A549 (cell line): ENCODE results near the gene CREB5. TPM values are rescaled to one million over a fixed set of nuclear protein-coding genes. Genes with fewer than 3 reads are reported as not detected.

Source experiments
- ATAC-seq, 2 experiments: fragments of 200-7000 bp in 1 of 2; fragments of >200 bp in 1 of 2; cut with Nextera tagmentation in 1 of 2; cut with Tn5 transposase in 1 of 2; 3 replicates each; pipeline versions ENCODE4 v1.8.0 to v1.9.1; 2018 to 2020; ENCODE audit warnings: mild to moderate bottlenecking in 1 of 2, moderate library complexity in 1 of 2
- CTCF ChIA-PET: fragments of 300-600 bp; sonication (Branson Sonifier 250); formaldehyde crosslinking; extraction: SDS; loops from one replicate; lab custom pipeline; 2021; ENCODE audit warnings: antibody characterized with exemption, inconsistent platforms; lab: Yijun Ruan, JAX
- POLR2A ChIA-PET: fragments of 350-600 bp; formaldehyde crosslinking; extraction: SDS; loops from one replicate; lab custom pipeline; 2021; ENCODE audit warnings: antibody characterized with exemption, inconsistent platforms; lab: Yijun Ruan, JAX
- DNase-seq, 2 experiments: peaks; one replicate each; pipeline versions ENCODE4 v3.0.0 to v3.0.0-alpha.2; 2011 to 2016; ENCODE audit warnings: low read depth in 1 of 2, low spot score in 1 of 2
- FAIRE-seq: peaks from 2 replicates; lab custom pipeline; 2011; peaks lifted over from hg19 to GRCh38; lab: Jason Lieb, UNC
- H3K27ac ChIP-seq, 2 experiments: fragments of >200 bp; sonication (Bioruptor Twin); formaldehyde crosslinking; 3 replicates each; pipeline ENCODE4 v1.5.1; 2016 to 2017
- H3K4me1 ChIP-seq: fragments of >200 bp; sonication (Bioruptor Twin); formaldehyde crosslinking; 3 replicates; pipeline ENCODE4 v1.6.1; 2016
- H3K4me2 ChIP-seq: fragments of >200 bp; sonication (Bioruptor Twin); formaldehyde crosslinking; 3 replicates; pipeline ENCODE4 v1.6.1; 2016
- H3K4me3 ChIP-seq: fragments of >200 bp; sonication (Bioruptor Twin); formaldehyde crosslinking; 3 replicates; pipeline ENCODE4 v1.5.1; 2016
- H3K9me3 ChIP-seq: fragments of >200 bp; sonication (Bioruptor Twin); formaldehyde crosslinking; 3 replicates; pipeline ENCODE4 v1.6.1; 2016
- CBX2 ChIP-seq: fragments of 200-600 bp; sonication (generic); IDR thresholded peaks from 2 replicates; pipeline ENCODE4 v1.6.1; 2016; ENCODE audit warnings: low read depth, mild to moderate bottlenecking, borderline replicate concordance
- CEBPB ChIP-seq, 2 experiments: fragments of >200 bp in 1 of 2; sonication (Bioruptor Twin) in 1 of 2; formaldehyde crosslinking in 1 of 2; IDR thresholded peaks; 2 replicates each; pipeline ENCODE4 v1.6.1; 2012 to 2016
- CHD4 ChIP-seq: fragments of 200-600 bp; sonication (generic); IDR thresholded peaks from 2 replicates; pipeline ENCODE4 v1.6.1; 2016; ENCODE audit warnings: antibody characterized with exemption, mild to moderate bottlenecking, borderline replicate concordance
- EHF ChIP-seq: fragments of 250-450 bp; sonication (Bioruptor Pico); IDR thresholded peaks from 2 replicates; pipeline ENCODE4 v1.5.0; 2020; ENCODE audit warnings: mild to moderate bottlenecking
- EP300 ChIP-seq, 2 experiments: fragments of >200 bp; sonication (Bioruptor Twin); formaldehyde crosslinking; IDR thresholded peaks; 2 replicates in 1 of 2; 3 replicates in 1 of 2; pipeline ENCODE4 v1.6.1; 2016 to 2017
- FOSB ChIP-seq: fragments of 250-450 bp; sonication (Bioruptor Pico); IDR thresholded peaks from 2 replicates; pipeline ENCODE4 v1.5.0; 2020; ENCODE audit warnings: mild to moderate bottlenecking, moderate library complexity
- HDAC2 ChIP-seq: fragments of 200-600 bp; sonication (generic); IDR thresholded peaks from 2 replicates; pipeline ENCODE4 v1.6.1; 2016
- HEYL ChIP-seq: fragments of 250-450 bp; sonication (Bioruptor Pico); IDR thresholded peaks from 2 replicates; pipeline ENCODE4 v1.8.0; 2021; ENCODE audit warnings: mild to moderate bottlenecking, moderate library complexity
- HOXB13 ChIP-seq: fragments of 250-450 bp; sonication (Bioruptor Pico); IDR thresholded peaks from 2 replicates; pipeline ENCODE4 v1.5.0; 2020; ENCODE audit warnings: low read depth, mild to moderate bottlenecking, moderate library complexity
- JUN ChIP-seq, 2 experiments: fragments of >200 bp; sonication (Bioruptor Twin); formaldehyde crosslinking; IDR thresholded peaks; 2 replicates in 1 of 2; 3 replicates in 1 of 2; pipeline ENCODE4 v1.6.1; 2016 to 2017
- KDM1A ChIP-seq: fragments of 200-600 bp; sonication (generic); IDR thresholded peaks from 2 replicates; pipeline ENCODE4 v1.6.1; 2016; ENCODE audit warnings: low read depth, mild to moderate bottlenecking
- MAFK ChIP-seq: fragments of 450-650 bp; IDR thresholded peaks from 2 replicates; pipeline ENCODE4 v1.6.1; 2014; ENCODE audit not compliant: partially characterized antibody
- MYC ChIP-seq: IDR thresholded peaks from 2 replicates; pipeline ENCODE4 v1.6.1; 2012; ENCODE audit warnings: mild to moderate bottlenecking, inconsistent platforms, low read length, improper control_type of control experiment, borderline replicate concordance
- NFE2L2 ChIP-seq: fragments of 150-350 bp; conservative IDR thresholded peaks from 2 replicates; pipeline ENCODE4 v1.6.1; 2014; ENCODE audit warnings: low read length
- NPAS2 ChIP-seq: fragments of 250-450 bp; sonication (Bioruptor Pico); IDR thresholded peaks from 2 replicates; pipeline ENCODE4 v1.8.0; 2022; ENCODE audit warnings: mild to moderate bottlenecking, moderate library complexity, borderline replicate concordance
- POLR2A ChIP-seq: IDR thresholded peaks from 2 replicates; pipeline ENCODE4 v1.6.1; 2012; ENCODE audit warnings: mild to moderate bottlenecking, low read length
- POLR2AphosphoS2 ChIP-seq: conservative IDR thresholded peaks from 2 replicates; pipeline ENCODE4 v1.6.1; 2012; ENCODE audit warnings: low read length, improper control_type of control experiment, inconsistent platforms
- RAD21 ChIP-seq, 2 experiments: fragments of >200 bp in 1 of 2; sonication (Bioruptor Twin) in 1 of 2; formaldehyde crosslinking in 1 of 2; IDR thresholded peaks in 1 of 2; conservative IDR thresholded peaks in 1 of 2; 2 replicates in 1 of 2; 3 replicates in 1 of 2; pipeline ENCODE4 v1.6.1; 2012 to 2018; ENCODE audit warnings: inconsistent platforms in 1 of 2
- RARB ChIP-seq: fragments of 250-450 bp; sonication (Bioruptor Pico); IDR thresholded peaks from 2 replicates; pipeline ENCODE4 v1.8.0; 2021; ENCODE audit warnings: mild to moderate bottlenecking, moderate library complexity
- RNF2 ChIP-seq: fragments of 200-600 bp; sonication (generic); IDR thresholded peaks from 2 replicates; pipeline ENCODE4 v1.6.1; 2016; ENCODE audit warnings: low read depth, mild to moderate bottlenecking, antibody characterized with exemption, moderate library complexity, borderline replicate concordance
- SMC3 ChIP-seq: fragments of >200 bp; sonication (Bioruptor Twin); formaldehyde crosslinking; IDR thresholded peaks from 3 replicates; pipeline ENCODE4 v1.6.1; 2018; ENCODE audit warnings: inconsistent platforms
- TFCP2L1 ChIP-seq: fragments of 250-450 bp; sonication (Bioruptor Pico); IDR thresholded peaks from 2 replicates; pipeline ENCODE4 v1.5.0; 2021; ENCODE audit warnings: mild to moderate bottlenecking
- WGBS: methylation state at CpG from one replicate; pipeline ENCODE4 v1.1.6; 2017; ENCODE audit errors: missing lambda C conversion rate; 5-methylcytosine and 5-hydroxymethylcytosine counted together
- polyA plus RNA-seq, 4 experiments: library from polyadenylated mRNA; depleted of rRNA in 3 of 4; stranded (reverse); fragments of >200 nt; fragmentation: RNase III in 1 of 4; extraction: RNeasy Plus Mini Kit Qiagen cat#74134 plus additional on column Dnase treatment in 1 of 4; gene quantifications; 2 replicates in 3 of 4; 3 replicates in 1 of 4; pipeline ENCODE4 v1.2.3, GENCODE V29; 2011 to 2017
- TF ChIP-seq, protein P1 (sequence below): IDR thresholded peaks from 2 replicates; pipeline ENCODE4 v1.6.1; 2012
- TF ChIP-seq, protein P2 (sequence below): IDR thresholded peaks from 2 replicates; pipeline ENCODE4 v1.6.1; 2012
- TF ChIP-seq, protein P3 (sequence below): fragments of >200 bp; sonication (Bioruptor Twin); formaldehyde crosslinking; IDR thresholded peaks from 3 replicates; pipeline ENCODE4 v1.5.1; 2016
- TF ChIP-seq, protein P4 (sequence below): IDR thresholded peaks from 2 replicates; pipeline ENCODE4 v1.6.1; 2012; ENCODE audit warnings: low read depth, borderline replicate concordance

CREB5 gene
- polyA plus RNA-seq, 2 of the 4 experiments (the other 2 are of a cell fraction) = 0.61 to 1.5 TPM

DNA sequence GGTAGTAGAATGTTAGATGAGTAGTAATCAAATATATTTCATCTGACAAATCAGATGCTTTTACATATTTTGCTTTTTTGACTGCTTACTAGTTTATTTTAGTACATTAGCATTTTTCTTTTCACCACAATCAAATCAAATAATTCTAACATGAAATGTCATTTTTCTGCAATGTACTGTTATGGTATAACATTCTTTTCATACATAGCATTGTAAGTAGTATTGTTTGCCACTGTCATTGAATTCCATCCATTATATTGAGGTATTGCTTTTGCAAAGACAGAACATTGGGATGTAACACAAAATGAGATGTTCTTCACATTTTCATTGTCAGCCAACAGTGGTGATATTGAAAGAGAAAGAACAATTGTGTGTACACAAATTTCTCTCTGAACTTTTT is 438.4 kb downstream of the CREB5 start:
- FAIRE-seq (no peak), ATAC-seq (no peak)
- Histone ChIP-seq H3K9me3 (no peaks in the 10 kb centered on the region), H3K4me2 (no peak overlapping the region), H3K27ac (no peak overlapping the region), H3K4me3 (no peak overlapping the region)
- CTCF ChIA-PET = no interaction called here
- no peak for TF ChIP-seq SMC3
- TF ChIP-seq, protein P1, sequence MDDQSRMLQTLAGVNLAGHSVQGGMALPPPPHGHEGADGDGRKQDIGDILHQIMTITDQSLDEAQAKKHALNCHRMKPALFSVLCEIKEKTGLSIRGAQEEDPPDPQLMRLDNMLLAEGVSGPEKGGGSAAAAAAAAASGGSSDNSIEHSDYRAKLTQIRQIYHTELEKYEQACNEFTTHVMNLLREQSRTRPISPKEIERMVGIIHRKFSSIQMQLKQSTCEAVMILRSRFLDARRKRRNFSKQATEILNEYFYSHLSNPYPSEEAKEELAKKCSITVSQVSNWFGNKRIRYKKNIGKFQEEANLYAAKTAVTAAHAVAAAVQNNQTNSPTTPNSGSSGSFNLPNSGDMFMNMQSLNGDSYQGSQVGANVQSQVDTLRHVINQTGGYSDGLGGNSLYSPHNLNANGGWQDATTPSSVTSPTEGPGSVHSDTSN = no peak
- no peak for TF ChIP-seq POLR2AphosphoS2
- TF ChIP-seq, all 56 proteins: peak for 0
- peaks cover 15% of the 10 kb centered on the region for H3K4me1 ChIP-seq
- no peak for DNase-seq
- POLR2A ChIA-PET = no interaction called here

DNA sequence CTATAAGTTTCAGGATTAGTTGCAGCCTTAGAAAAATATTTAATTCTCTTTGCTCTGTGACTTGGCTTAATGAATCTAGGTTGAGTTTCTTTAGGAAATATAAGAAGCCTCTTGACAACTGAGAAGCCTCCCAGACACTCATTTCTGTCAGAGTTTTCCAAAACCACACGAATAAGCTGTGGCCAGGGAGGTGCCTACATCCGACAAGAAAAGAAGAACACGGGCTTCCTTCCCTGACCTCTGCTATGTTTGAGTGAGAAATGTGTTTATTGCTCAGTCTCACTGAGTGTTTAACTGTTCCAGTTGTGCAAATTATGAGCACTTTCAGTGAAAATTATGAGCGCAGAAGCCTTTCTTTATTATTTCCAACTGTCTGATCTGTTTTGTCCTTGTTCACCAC is 440.8 kb downstream of the CREB5 start:
- POLR2A ChIA-PET = no interaction called here
- no peak for FAIRE-seq
- ATAC-seq = no peak
- DNase-seq = no peak
- H3K4me3 ChIP-seq = no peak overlapping the region
- WGBS = 19% methylated on average over 4 of the region's 4 CpGs
- no peaks in the 10 kb centered on the region for H3K9me3 ChIP-seq
- peaks cover 38% of the 10 kb centered on the region for H3K4me1 ChIP-seq
- no peak overlapping the region for H3K27ac ChIP-seq
- CTCF ChIA-PET = interaction anchor here (1.1 kb wide), 1 partner anchor 569 kb away, joined by 3 read pairs; no protein-coding TSS in a partner anchor
- TF ChIP-seq NFE2L2 (no peak), CEBPB (IDR thresholded peaks at IDR 0.05) (no peak), NPAS2 (no peak), EHF (no peak), MAFK (no peak), MYC (no peak), HDAC2 (no peak), POLR2A (no peak), KDM1A (no peak), EP300 (IDR thresholded peaks at IDR 0.05) (no peak), HEYL (no peak), HOXB13 (CRISPR knock-in tag) (no peak), RARB (CRISPR knock-in tag) (no peak), CBX2 (no peak)
- TF ChIP-seq, protein P1 = no peak
- peak overlapping the region; percentile 90 for H3K4me2 ChIP-seq

DNA sequence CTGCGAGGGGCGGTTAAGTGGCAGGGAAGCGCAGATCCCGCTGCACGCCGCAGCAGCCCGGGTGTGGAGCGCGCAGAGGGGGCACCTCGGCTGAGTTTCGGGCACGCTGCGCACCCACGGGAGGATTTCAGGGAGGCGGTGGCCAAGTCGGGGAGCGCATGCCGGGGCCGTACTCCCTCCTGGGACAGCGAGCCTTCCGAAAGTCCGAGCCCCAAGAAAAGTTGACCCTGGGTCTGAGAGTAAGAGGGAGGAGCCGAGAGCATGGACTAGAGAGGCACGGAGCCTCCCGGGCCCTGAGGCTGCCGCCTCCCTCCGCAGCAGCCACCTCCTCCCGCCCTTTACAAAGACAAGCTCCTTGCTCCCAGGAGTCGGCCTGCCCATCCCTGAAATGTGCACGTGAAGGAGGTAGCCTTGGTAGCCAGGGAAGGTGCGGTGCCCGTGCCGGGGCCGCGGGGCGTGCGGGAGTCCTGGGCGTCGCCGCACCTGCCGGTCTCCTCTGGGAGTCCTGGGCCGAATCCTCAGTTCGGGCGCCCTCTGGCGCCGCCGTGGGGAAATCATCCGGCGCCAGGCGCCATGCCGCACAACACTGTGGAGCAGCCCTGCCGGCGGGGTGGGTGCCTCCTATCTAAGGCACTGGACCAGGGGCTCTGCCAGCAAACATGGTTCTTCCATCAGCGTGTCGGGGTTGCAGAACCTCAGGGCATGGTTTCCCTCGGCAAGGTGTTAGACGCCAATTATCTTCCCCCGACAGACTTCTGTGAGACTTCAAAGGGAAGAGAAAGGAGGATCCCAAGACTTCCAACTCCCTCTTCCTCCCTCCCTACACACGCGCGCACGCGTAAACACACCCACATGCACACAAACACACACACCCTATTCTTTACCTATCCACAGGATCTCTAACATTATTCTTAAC is 441.8 kb downstream of the CREB5 start:
- ATAC-seq (peak; percentile 89 to 98), FAIRE-seq (no peak), DNase-seq (peak; percentile 66 to 91)
- Histone ChIP-seq H3K9me3 (no peaks in the 10 kb centered on the region), H3K27ac (peak overlapping the region; percentile 66 to 81; a peak in 5 of 6 replicates), H3K4me2 (peak overlapping the region; percentile 90), H3K4me1 (peaks cover 46% of the 10 kb centered on the region), H3K4me3 (peak overlapping the region; percentile 52)
- ChIA-PET CTCF (interaction anchor here (0.6 to 2.6 kb wide), 22 partner anchors 8 to 1840 kb away, joined by 3 to 12 read pairs (median 4); no protein-coding TSS in a partner anchor), POLR2A (no interaction called here)
- TF ChIP-seq, protein P2, sequence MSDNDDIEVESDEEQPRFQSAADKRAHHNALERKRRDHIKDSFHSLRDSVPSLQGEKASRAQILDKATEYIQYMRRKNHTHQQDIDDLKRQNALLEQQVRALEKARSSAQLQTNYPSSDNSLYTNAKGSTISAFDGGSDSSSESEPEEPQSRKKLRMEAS = peak; percentile 73
- TF ChIP-seq CHD4 (no peak), RNF2 (peak; percentile 77; the same call in 1 of the 2 replicates), FOSB (no peak), TFCP2L1 (CRISPR knock-in tag) (no peak), JUN (IDR thresholded peaks at IDR 0.05) (peak in 1 of 2 experiments; percentile 34; a peak in 1 of 5 replicates), SMC3 (peak; percentile 91), RAD21 (conservative IDR thresholded peaks at IDR 0.05 in 1 of 2, IDR thresholded peaks at IDR 0.05 in 1 of 2) (peak; percentile 66 to 87)
- TF ChIP-seq, protein P3, sequence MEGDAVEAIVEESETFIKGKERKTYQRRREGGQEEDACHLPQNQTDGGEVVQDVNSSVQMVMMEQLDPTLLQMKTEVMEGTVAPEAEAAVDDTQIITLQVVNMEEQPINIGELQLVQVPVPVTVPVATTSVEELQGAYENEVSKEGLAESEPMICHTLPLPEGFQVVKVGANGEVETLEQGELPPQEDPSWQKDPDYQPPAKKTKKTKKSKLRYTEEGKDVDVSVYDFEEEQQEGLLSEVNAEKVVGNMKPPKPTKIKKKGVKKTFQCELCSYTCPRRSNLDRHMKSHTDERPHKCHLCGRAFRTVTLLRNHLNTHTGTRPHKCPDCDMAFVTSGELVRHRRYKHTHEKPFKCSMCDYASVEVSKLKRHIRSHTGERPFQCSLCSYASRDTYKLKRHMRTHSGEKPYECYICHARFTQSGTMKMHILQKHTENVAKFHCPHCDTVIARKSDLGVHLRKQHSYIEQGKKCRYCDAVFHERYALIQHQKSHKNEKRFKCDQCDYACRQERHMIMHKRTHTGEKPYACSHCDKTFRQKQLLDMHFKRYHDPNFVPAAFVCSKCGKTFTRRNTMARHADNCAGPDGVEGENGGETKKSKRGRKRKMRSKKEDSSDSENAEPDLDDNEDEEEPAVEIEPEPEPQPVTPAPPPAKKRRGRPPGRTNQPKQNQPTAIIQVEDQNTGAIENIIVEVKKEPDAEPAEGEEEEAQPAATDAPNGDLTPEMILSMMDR = peak; percentile 88
- TF ChIP-seq, protein P4, sequence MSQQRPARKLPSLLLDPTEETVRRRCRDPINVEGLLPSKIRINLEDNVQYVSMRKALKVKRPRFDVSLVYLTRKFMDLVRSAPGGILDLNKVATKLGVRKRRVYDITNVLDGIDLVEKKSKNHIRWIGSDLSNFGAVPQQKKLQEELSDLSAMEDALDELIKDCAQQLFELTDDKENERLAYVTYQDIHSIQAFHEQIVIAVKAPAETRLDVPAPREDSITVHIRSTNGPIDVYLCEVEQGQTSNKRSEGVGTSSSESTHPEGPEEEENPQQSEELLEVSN = peak; percentile 74
- WGBS = 7% methylated on average over 19 of the region's 63 CpGs
